Fibroblast of skin of left quadriceps (primary cell): ENCODE measurements around the gene GAREM1.

ENCODE experiments used
- DNase-seq, 2 experiments: peaks; one replicate each; pipeline ENCODE4 v3.0.0-alpha.2; 2013; ENCODE audit warnings: low read depth in 2 of 2

GAREM1 gene

GRCh38 chr18:32290810-32291209 lies 179.9 kb downstream of the GAREM1 start:
- no peak for DNase-seq

DNA sequence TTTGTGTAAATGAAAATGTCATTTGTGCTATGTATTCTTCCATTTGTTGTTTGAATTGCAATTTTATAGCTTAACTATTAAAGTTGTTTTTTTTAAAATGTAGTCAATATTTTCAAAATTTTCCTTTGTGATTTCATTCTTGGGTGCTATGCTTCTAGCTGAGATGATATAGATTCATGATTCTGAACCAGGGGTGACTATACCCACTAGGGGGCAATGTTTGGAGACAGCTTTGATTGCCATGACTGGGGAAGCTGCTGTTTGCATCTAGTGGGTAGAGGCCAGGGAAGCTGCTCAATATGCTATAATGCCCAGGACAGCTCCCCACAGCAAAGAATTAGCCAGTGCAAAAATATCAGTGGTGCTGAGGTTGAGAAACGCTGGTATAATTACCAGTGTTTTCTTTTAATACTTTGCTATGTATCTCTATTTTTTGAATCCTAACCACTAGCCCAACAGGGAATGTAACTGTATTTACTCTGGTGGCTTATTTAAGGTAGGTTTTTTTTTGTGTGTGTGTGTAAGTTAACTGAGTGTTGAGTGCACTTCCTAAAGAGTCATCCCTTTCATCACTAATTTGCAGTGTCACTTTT lies 181.1 kb downstream of the GAREM1 start:
- no peak for DNase-seq

DNA sequence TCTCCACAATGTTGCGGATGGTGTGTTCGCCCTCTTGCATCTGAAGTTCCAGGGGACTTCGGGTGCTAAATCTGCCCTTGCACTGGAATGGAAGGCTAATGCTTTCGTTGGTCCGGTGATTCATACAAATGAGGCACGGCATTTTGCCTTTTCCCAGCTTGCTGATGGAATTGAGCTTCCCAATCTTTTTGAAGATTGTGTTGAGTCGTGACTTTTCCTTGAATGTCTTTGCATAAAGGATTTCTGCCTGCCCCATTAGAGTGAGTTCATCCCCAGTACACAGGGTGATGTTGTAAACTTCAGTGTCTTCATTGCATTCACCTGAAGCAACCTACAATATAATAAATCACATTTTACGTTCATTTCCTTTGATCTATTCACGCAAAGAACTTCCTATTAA lies 182.8 kb downstream of the GAREM1 start:
- no peak for DNase-seq

DNA sequence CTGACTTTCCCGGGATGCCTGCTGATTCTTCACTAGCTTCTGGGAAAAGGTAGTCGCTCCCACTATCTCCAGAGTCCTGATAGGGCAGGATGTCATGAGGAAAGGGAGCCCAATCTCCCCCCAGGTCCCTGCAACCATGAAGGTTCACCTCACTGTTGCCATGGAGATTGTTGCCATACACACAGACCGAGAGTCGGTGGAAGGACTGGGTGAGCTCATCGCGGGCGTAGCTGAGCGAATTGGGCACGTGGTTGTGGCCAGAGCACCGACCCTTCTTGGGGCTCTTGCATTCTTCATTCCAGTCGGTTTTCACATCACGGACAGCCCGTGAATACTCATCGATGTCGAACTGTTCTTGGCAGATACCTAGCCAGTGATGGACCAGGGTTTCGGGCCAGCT lies 183.4 kb downstream of the GAREM1 start:
- no peak for DNase-seq

DNA sequence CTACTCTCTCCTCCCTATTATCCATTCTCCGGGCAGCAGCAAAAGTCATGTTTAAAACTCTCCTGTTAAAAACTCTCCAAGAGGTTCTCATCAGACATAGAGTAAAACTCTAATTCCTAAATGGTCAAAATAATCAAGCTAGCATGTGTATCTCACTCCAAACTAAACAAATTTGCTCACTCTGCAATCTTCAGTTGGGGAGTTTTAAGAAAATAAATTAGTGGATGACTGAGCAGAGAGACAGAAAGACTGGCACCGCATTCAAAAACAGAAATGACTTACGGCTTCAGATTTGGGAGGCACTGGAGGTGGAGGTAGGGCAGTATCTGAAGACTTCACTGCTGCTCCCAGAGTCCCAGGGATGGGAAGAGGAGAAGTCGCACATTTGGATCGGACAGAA lies 183.9 kb downstream of the GAREM1 start:
- no peak for DNase-seq

GRCh38 chr18:32284284-32284683 lies 186.4 kb downstream of the GAREM1 start:
- no peak for DNase-seq

- no peak for DNase-seq
Measured at GRCh38 chr18:32280911-32281310, 189.8 kb downstream of the GAREM1 start.

GRCh38 chr18:32280188-32280783 lies 190.4 kb downstream of the GAREM1 start:
- DNase-seq: no peak

DNA sequence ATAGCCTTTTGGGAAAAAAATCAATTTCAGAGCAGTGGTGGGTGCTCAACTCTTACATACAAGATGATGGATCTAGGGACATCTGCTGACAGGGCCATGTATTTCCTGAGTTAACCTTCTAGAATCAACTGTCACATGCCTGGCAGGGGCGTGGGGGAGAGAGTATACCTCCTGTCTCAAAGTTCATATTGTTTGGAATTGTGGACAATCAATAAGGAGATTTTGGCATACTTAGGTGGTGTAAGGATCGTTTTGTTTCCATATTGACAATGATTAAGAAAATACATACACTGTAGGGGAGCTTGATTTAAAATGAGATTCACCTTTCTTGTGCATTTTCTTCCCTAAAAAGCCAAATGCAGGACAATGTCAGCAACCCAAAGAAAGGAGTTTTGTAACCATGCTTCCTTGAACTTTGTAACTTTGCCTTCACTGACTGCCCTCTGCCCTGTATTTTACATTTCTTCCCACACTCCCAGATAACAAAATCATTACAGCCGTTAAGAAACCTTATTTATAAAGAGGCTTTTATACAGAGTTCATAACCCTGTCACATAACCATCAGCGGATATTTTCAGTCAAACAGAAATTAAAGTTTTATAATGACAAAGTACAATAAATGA lies 192.4 kb downstream of the GAREM1 start:
- no peak for DNase-seq

DNA sequence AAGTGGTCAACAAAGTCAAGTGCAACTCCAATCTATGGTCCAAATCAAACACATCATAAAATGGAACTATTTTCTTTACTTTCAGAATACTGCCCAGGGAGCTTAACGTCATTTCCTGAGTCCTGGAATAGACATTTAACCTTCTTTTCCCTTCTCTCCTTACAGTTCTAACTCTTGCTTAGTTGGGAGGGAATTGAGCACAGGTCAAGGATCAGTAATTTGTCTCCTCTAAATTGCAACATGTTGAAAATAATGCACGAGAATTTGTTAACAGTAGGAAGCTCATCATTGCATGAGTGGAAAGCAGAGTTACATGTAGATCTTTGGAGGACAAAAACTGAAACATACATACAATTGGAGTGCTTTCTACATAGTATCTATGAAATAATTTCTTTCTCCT lies 193.1 kb downstream of the GAREM1 start:
- no peak for DNase-seq

GRCh38 chr18:32276906-32277305 lies 193.8 kb downstream of the GAREM1 start:
- DNase-seq: no peak

GRCh38 chr18:32276256-32276655 lies 194.4 kb downstream of the GAREM1 start:
- DNase-seq: no peak

DNA sequence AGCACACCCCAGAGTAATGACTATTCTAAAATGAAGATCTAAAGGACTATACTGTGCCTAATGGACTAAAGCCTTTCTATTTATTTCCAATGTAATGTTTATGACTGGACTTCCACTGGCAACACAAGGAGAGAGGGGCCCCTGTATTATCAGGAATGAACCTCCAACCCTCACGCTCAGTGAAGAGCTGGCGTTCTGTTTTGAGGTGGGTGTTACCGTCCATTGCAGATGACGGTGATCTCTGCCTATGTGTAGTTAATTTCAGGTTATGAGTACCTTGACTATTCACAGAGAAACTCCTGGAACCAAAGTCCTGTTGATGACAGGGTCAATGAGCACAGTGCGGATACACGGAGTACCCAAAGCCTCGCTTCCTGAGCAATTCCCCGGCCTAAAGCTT lies 195.5 kb downstream of the GAREM1 start:
- DNase-seq: no peak

GRCh38 chr18:32274307-32274706 lies 196.4 kb downstream of the GAREM1 start:
- no peak for DNase-seq

GRCh38 chr18:32271672-32272208 lies 198.9 kb downstream of the GAREM1 start:
- peak; percentile 14 to 15 for DNase-seq

DNA sequence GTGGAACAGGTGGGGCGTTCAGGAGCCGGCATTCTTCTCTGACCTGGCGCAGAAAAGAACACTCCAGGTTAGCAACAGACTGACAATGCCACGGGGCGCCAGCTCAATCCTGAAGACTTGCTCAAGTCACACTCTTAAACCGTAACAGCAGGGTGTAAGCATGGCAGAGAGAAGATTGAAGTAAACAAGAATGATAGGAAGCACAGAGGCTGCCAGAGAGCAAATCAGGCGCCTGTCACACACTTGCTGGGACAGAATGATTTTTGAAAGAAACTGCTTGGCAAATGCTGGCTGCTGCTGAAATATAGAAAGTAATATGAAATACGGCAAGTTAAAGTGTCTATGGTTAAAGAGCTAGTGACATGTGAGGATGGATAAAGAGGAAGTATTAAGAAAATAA lies 200.3 kb downstream of the GAREM1 start:
- no peak for DNase-seq

DNA sequence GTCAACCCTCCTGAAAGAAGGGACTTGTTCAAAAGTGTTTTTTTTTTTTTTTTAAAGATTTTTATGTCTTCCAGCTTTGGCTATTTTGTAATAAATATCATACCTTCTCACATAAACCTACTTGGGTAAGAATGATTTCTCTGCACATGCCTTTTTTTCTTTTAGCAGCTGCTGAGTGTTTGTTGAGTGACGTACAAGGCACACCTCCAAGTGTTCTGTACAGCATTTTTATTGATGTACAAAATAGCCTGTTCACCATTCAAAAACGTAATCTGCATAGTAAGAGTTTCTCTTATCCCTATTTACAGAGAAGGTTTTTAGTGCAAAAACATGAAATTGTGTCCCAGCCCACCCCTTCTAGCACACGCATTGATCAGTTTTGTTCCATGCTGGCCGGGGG lies 203.2 kb downstream of the GAREM1 start:
- no peak for DNase-seq

- no peak for DNase-seq
Measured at GRCh38 chr18:32264401-32264800, 206.3 kb downstream of the GAREM1 start.

DNA sequence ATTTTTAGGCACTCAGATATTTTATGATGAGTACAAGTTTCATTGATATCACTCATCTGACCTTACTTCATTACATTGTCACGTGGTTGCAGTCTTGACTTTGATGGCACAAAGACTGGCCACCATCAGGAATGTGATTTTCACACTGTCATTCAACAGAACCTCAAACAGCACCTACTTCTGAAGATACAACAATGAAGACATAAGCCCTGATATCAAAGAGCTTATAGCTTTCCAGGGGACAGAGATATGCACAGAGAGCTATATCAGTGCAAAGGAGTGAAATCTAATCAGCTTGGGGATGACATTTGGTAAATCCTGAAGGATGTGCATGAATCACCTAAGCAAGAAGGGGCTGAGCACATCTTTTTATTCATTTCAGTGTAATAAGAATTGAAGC lies 208.6 kb downstream of the GAREM1 start:
- DNase-seq: no peak

- no peak for DNase-seq
Measured at GRCh38 chr18:32261003-32261402, 209.7 kb downstream of the GAREM1 start.

- no peak for DNase-seq
Measured at GRCh38 chr18:32259553-32259952, 211.1 kb downstream of the GAREM1 start.

- DNase-seq: no peak
Measured at GRCh38 chr18:32258558-32259204, 212.0 kb downstream of the GAREM1 start.

GRCh38 chr18:32258148-32258547 lies 212.5 kb downstream of the GAREM1 start:
- no peak for DNase-seq
